Dermis blood vessel endothelial cell (primary cell): Measurements from ENCODE around the gene COL4A6. TPM values are rescaled to one million over a fixed set of nuclear protein-coding genes. Genes with fewer than 3 reads are reported as not detected.
"Not testable (repeated sequence)": the region's sequence is repeated elsewhere in the genome, so short reads cannot be mapped to it uniquely, and the experiment has no call there.

ENCODE experiments used
- DNase-seq: peaks from one replicate; pipeline ENCODE4 v3.0.0; 2010
- total RNA-seq: library from RNA; depleted of rRNA; stranded (reverse); fragments of >200 nt; gene quantifications from 2 replicates; pipeline ENCODE4 v1.2.3, GENCODE V29; 2014

COL4A6 gene
- total RNA-seq = 0.68 and 1.3 TPM in 2 replicates

GRCh38 chrX:108438110-108438623, at the start of gene COL4A6:
TSS of gene COL4A6 (minus strand) at chrX:108438422. CDS start at chrX:108438196, 226 bp downstream.
- DNase-seq = peak; percentile 15

DNA sequence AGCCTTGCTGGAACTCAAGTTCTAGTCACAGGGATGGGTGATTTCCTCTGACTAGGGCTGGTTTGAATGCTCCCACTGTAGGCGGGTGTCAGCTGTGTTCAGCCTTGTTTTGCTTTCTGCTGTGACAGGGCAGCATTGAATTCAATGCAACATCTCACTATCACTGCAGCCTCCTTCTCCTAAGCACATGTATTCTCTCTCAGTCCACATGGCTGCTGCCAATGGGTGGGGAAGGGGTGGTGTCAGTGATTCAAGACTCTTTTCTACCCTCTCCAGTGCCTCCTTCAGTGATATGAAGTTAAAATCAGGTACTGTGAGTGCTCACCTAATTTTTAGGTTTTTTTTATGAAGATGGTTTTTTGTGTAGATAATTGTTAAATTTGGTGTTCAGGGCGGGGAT, 47.7 kb upstream of the COL4A6 start:
- no peak for DNase-seq

DNA sequence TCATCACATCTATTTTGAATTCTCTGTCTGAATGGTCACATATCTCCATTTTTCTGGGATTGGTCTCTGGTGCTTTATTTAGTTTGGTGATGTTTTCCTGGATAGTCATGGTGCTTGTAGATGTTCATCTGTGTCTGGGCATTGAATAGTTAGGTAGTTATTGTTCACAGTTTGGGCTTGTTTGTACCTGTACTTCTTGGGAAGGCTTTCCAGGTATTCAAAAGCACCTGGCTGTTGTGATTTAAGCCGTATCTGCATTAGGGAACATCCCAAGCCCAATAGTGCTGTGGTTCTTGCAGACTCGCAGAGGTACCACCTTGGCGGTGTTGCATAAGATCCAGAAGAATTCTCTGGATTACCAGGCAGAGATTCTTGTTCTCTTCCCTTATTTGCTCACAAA, 46.0 kb upstream of the COL4A6 start:
- no peak for DNase-seq

DNA sequence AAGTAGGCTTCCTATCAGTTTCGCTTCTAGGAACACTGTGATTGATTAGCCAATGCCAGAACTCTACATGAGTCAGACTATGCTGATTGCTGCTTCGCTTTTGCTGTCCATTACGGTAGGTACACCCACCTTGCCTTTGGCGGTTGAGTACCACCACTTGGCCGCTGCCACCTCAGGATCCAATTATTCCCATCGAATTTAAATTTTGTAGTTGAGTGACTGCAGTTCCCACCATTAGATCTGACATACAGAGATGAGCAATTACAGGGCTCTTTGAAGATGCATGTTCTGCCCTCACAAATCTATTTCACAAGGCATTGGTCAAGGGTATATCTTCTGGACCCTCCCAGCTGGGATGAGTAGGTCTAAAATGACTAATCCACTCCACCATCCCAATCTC, 43.3 kb upstream of the COL4A6 start:
- not testable (repeated sequence) for DNase-seq

DNA sequence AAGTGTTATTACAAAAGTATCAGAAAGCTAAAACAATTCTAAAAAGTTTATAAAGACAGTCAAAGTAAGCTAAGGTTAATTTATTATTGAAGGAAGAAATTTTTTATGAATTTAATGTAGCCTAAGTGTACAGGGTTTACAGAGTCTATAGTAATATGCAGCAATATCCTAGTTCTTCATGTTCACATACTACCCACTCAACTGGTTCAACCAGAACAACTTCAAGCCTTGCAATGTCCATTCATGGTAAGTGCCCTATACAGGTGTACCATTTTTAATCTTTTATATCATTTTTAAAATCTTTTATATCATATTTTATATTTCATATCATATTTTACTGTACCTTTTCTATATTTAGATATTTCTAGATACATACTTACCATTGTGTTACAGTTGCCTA, 35.8 kb upstream of the COL4A6 start:
- DNase-seq = no peak

GRCh38 chrX:108468486-108468885, 30.3 kb upstream of the COL4A6 start:
- DNase-seq = no peak

DNA sequence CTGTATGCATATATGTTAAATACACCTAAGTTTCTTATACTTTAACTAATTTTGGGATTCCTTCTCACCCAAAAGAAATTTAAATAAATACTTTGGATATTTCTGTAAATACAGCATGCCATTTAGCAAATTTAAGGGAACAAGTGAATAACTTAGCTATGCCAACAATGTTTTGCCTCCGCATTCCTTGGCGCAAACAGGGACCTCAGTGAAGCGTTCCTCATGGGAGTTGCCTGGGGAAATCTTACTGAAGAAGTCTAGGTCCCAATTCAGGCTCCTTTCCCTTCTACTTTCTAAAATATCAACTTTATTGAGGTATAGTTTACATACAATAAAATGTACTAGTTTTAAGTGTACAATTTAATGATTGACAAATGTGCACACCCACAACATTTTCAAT, 26.4 kb upstream of the COL4A6 start:
- no peak for DNase-seq

- DNase-seq = peak; percentile 1
Observed at GRCh38 chrX:108456971-108457477, 18.8 kb upstream of the COL4A6 start.

- DNase-seq = no peak
Observed at GRCh38 chrX:108453841-108454240, 15.6 kb upstream of the COL4A6 start.

- peak; percentile 0 for DNase-seq
Observed at GRCh38 chrX:108447303-108447702, 9.1 kb upstream of the COL4A6 start.

GRCh38 chrX:108442901-108443464, 4.8 kb upstream of the COL4A6 start:
- peak; percentile 7 for DNase-seq

DNA sequence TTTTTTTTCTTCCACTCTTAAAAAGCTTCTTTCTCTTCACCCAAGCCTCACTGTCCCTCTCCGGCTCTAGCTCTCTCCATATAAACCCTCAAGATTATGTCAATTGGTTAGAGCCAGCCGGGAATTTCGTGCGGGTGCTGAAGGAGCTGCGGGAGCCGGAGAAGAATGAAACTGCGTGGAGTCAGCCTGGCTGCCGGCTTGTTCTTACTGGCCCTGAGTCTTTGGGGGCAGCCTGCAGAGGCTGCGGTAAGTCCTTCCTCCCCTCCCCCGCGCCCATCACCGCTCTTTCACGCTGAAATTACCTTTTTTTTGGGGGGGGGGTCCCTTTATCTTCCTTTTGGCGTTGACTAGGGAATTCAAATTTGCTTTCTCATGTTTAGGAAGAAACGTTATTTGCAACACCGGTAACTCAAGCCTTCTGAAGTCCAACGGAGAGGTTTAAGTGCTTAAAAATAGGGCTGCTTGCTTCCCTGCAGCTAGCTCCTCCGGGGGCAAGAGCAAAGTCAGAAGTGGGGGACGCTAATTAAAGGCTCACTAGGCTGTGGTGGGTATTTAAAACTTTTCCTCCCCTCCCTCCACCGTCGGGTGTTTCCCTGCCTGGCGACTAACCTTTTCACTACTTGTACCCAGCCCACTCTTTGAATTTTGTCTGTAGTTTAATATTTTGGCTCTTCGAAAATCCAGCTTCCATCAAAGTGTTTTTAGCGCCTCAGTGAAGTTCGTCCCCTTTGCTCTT, 1.9 kb upstream of the COL4A6 start:
- peak; percentile 44 for DNase-seq

DNA sequence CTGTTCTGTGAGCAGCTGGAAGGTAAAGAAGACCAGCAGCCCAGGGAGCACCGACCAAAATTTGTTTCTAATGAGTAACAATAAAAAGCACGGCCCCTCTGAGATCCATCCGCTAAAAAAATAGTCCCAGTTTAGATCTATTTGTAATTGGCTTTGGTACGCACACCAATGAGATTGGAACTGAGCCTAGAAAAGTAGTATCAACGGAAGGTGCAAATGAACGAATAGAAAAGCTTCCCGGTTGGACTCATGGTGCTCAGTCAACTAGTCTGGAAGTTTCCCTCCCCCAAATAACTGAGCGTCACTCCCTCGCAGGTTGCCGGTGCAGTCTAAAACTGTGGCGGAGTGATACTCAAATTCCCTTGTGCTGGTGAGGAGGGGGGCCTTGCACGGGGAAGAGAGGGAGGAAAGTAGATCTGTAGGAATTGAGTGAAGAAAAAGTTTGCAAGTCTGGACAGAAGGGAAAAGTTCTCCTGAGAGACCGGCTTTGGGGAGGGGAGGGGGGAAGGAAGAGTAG, 1.3 kb upstream of the COL4A6 start, which contains the start of gene COL4A5:
Gene COL4A5 (plus strand): TSS at position 413 of the 517 bp plus-strand sequence. CDS start 288 bp downstream, outside the sequence.
- peak; percentile 82 for DNase-seq

GRCh38 chrX:108437349-108438109, 693 bp downstream of the COL4A6 start:
- no peak for DNase-seq

GRCh38 chrX:108435261-108435660, 3.0 kb downstream of the COL4A6 start:
- DNase-seq = no peak

GRCh38 chrX:108426262-108426661, 12.0 kb downstream of the COL4A6 start:
- DNase-seq = no peak

GRCh38 chrX:108420481-108420880, 17.7 kb downstream of the COL4A6 start:
- DNase-seq = no peak

GRCh38 chrX:108419401-108419800, 18.8 kb downstream of the COL4A6 start:
- no peak for DNase-seq

DNA sequence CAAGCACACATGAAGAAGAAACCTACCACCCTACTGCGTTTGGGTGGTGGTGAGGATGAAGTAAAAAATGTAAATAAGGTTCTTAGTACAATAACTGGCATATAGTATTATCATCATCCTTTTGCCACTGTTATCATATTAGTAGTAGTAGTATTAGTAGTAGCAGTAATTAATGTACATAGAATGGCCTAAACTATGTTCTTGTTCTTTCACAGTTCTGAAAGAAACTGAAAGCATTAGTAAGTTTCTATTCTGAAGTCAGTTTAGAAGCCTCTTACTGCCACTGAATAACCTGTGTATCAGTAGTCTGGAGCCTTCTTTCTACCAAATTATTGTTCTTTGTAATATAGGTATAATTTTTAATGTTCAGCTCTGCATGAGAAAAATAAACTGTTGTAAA, 21.0 kb downstream of the COL4A6 start:
- DNase-seq = no peak

GRCh38 chrX:108415891-108416290, 22.3 kb downstream of the COL4A6 start:
- DNase-seq = peak; percentile 52

DNA sequence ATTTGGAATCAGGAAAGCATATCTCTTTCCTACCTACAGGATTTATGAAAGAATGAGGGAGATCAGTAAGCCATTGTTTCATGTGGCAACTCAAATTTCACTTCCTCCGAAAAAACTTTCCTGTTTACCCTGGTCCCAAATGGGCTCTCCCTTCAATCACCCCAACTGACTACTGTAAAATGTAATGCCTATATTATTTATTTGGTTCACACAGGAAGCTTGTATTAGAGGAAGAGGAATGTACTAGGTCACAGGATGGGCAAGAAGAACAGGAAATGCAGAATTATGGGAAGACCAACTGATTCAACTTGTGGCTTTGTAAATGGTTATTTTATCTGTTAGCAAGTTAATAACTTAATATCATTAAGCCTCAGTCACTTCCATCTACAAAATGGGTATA, 23.1 kb downstream of the COL4A6 start:
- DNase-seq = peak; percentile 16

- DNase-seq = no peak
Observed at GRCh38 chrX:108412783-108413182, 25.4 kb downstream of the COL4A6 start.
